Panc1 (cell line): ENCODE data around the gene FUBP3. TPM values are rescaled to one million over a fixed set of nuclear protein-coding genes. Genes with fewer than 3 reads are reported as not detected.
A peak's percentile ranks its signal among the peaks of the same experiment; 100 is the strongest.

ENCODE experiments used
- ATAC-seq: fragments of 200-7000 bp; cut with Tn5 transposase; 2 replicates; pipeline ENCODE4 v1.9.1; 2020; ENCODE audit warnings: mild to moderate bottlenecking, moderate library complexity
- BruUV-seq: library from RNA; stranded (reverse); fragments of 400-500 nt; replicated peaks from 2 replicates; lab custom pipeline; 2021; lab: Mats Ljungman, UMichigan
- CTCF ChIA-PET: fragments of 300-600 bp; sonication (Branson Sonifier 250); formaldehyde crosslinking; loops from one replicate; lab custom pipeline; 2022; ENCODE audit warnings: antibody characterized with exemption; lab: Charles Lee
- POLR2A ChIA-PET: fragments of 300-600 bp; sonication (Branson Sonifier 250); formaldehyde crosslinking; loops from one replicate; lab custom pipeline; 2022; ENCODE audit warnings: antibody characterized with exemption; lab: Charles Lee
- DNase-seq: peaks from one replicate; pipeline ENCODE4 v3.0.0-alpha.2; 2010; ENCODE audit warnings: low read depth, low spot score
- H3K27ac ChIP-seq: 2 replicates; pipeline ENCODE4 v1.5.1; 2011; ENCODE audit warnings: mild to moderate bottlenecking, low read length, inconsistent platforms
- H3K27me3 ChIP-seq: fragments of 200-500 bp; sonication (Bioruptor generic); 2 replicates; pipeline ENCODE4 v1.6.0; 2014; ENCODE audit warnings: low read length, inconsistent platforms; ENCODE audit not compliant: control insufficient read depth, insufficient read depth
- H3K36me3 ChIP-seq: fragments of 200-500 bp; sonication (Bioruptor generic); 2 replicates; pipeline ENCODE4 v1.5.1; 2014; ENCODE audit warnings: inconsistent platforms, mild to moderate bottlenecking, low read length, moderate library complexity; ENCODE audit not compliant: control insufficient read depth, insufficient read depth
- H3K4me1 ChIP-seq: 2 replicates; pipeline ENCODE4 v1.5.1; 2011; ENCODE audit warnings: inconsistent platforms, mild to moderate bottlenecking, low read length, moderate library complexity; ENCODE audit not compliant: control insufficient read depth, insufficient read depth
- H3K4me3 ChIP-seq, 2 experiments: 2 replicates each; pipeline ENCODE4 v1.5.1; 2011 to 2012; ENCODE audit warnings: low read depth in 2 of 2, low read length in 2 of 2, mild to moderate bottlenecking in 2 of 2, inconsistent platforms in 1 of 2, moderate library complexity in 1 of 2
- H3K9me3 ChIP-seq: fragments of 200-500 bp; sonication (Bioruptor generic); 2 replicates; pipeline ENCODE4 v1.5.1; 2014; ENCODE audit warnings: low read depth, mild to moderate bottlenecking, inconsistent platforms, low read length, moderate library complexity; ENCODE audit not compliant: control insufficient read depth, insufficient read depth
- POLR2AphosphoS5 ChIP-seq: IDR thresholded peaks from 2 replicates; pipeline ENCODE4 v1.6.1; 2012; ENCODE audit warnings: mild to moderate bottlenecking, low read depth, low read length, moderate library complexity
- SIN3A ChIP-seq: IDR thresholded peaks from 2 replicates; pipeline ENCODE4 v1.6.1; 2012; ENCODE audit warnings: low read depth, mild to moderate bottlenecking, low read length, moderate library complexity, borderline replicate concordance; ENCODE audit not compliant: insufficient read depth
- TCF7L2 ChIP-seq: IDR thresholded peaks from 2 replicates; pipeline ENCODE4 v1.6.1; 2011; ENCODE audit warnings: mild to moderate bottlenecking, low read depth, low read length, inconsistent platforms
- in situ Hi-C: cut with HindIII; loops from 2 replicates; pipeline ENCODE4 v1.10.0; 2016; ENCODE audit warnings: low sequenced_read_pairs, low pct_unique_long_range_greater_than_20kb
- intact Hi-C: fragments of 100-400 bp; cut with micrococcal nuclease; formaldehyde crosslinking; loops from one replicate; pipeline ENCODE4 v1.10.0; 2022; ENCODE audit not compliant: unreplicated experiment
- total RNA-seq: library from RNA; stranded (reverse); gene quantifications from one replicate; pipeline ENCODE4 v1.2.1, GENCODE V29; 2021; ENCODE audit not compliant: unreplicated experiment
- TF ChIP-seq, protein P1 (sequence below): fragments of 450-650 bp; IDR thresholded peaks from 2 replicates; pipeline ENCODE4 v1.5.1; 2017; ENCODE audit warnings: mild to moderate bottlenecking
- TF ChIP-seq, protein P2 (sequence below), 2 experiments: IDR thresholded peaks; 2 replicates each; pipeline ENCODE4 v1.6.1; 2011 to 2012; ENCODE audit warnings: low read depth in 2 of 2, control low read depth in 1 of 2, low read length in 1 of 2, mild to moderate bottlenecking in 1 of 2, moderate library complexity in 1 of 2; ENCODE audit not compliant: insufficient read depth in 1 of 2

The FUBP3 gene
- total RNA-seq, 1 experiment from 2014 or later: 46.6 TPM

- TSS peak; percentile 62 for BruUV-seq
- Histone ChIP-seq H3K4me3 (no peak overlapping the region), H3K27ac (no peak overlapping the region), H3K27me3 (no peaks in the 10 kb centered on the region), H3K36me3 (peaks cover 2% of the 10 kb centered on the region; the same call in 1 of the 2 replicates), H3K9me3 (no peaks in the 10 kb centered on the region), H3K4me1 (peaks cover 8% of the 10 kb centered on the region)
- intact Hi-C loops (no loop called here), in situ Hi-C loops (no loop called here)
- DNase-seq (no peak), ATAC-seq (no peak)
- TF ChIP-seq SIN3A (no peak), TCF7L2 (no peak), POLR2AphosphoS5 (no peak)
- TF ChIP-seq, protein P1, sequence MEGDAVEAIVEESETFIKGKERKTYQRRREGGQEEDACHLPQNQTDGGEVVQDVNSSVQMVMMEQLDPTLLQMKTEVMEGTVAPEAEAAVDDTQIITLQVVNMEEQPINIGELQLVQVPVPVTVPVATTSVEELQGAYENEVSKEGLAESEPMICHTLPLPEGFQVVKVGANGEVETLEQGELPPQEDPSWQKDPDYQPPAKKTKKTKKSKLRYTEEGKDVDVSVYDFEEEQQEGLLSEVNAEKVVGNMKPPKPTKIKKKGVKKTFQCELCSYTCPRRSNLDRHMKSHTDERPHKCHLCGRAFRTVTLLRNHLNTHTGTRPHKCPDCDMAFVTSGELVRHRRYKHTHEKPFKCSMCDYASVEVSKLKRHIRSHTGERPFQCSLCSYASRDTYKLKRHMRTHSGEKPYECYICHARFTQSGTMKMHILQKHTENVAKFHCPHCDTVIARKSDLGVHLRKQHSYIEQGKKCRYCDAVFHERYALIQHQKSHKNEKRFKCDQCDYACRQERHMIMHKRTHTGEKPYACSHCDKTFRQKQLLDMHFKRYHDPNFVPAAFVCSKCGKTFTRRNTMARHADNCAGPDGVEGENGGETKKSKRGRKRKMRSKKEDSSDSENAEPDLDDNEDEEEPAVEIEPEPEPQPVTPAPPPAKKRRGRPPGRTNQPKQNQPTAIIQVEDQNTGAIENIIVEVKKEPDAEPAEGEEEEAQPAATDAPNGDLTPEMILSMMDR: no peak
- TF ChIP-seq, protein P2, sequence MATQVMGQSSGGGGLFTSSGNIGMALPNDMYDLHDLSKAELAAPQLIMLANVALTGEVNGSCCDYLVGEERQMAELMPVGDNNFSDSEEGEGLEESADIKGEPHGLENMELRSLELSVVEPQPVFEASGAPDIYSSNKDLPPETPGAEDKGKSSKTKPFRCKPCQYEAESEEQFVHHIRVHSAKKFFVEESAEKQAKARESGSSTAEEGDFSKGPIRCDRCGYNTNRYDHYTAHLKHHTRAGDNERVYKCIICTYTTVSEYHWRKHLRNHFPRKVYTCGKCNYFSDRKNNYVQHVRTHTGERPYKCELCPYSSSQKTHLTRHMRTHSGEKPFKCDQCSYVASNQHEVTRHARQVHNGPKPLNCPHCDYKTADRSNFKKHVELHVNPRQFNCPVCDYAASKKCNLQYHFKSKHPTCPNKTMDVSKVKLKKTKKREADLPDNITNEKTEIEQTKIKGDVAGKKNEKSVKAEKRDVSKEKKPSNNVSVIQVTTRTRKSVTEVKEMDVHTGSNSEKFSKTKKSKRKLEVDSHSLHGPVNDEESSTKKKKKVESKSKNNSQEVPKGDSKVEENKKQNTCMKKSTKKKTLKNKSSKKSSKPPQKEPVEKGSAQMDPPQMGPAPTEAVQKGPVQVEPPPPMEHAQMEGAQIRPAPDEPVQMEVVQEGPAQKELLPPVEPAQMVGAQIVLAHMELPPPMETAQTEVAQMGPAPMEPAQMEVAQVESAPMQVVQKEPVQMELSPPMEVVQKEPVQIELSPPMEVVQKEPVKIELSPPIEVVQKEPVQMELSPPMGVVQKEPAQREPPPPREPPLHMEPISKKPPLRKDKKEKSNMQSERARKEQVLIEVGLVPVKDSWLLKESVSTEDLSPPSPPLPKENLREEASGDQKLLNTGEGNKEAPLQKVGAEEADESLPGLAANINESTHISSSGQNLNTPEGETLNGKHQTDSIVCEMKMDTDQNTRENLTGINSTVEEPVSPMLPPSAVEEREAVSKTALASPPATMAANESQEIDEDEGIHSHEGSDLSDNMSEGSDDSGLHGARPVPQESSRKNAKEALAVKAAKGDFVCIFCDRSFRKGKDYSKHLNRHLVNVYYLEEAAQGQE (IDR thresholded peaks at IDR 0.05; ENCODE audit: insufficient read depth in 1 of 2, low read depth in 2 of 2, low read length in 1 of 2): no peak
- ChIA-PET POLR2A (no interaction called here), CTCF (no interaction called here)
Measured at GRCh38 chr9:130581766-130582165, 2.4 kb downstream of the FUBP3 start.

- ATAC-seq (no peak), DNase-seq (no peak)
- CTCF ChIA-PET: no interaction called here
- POLR2A ChIA-PET: no interaction called here
- Histone ChIP-seq H3K27me3 (no peaks in the 10 kb centered on the region), H3K27ac (no peak overlapping the region), H3K4me1 (peaks cover 8% of the 10 kb centered on the region), H3K4me3 (no peak overlapping the region), H3K36me3 (peaks cover 2% of the 10 kb centered on the region; the same call in 1 of the 2 replicates), H3K9me3 (no peaks in the 10 kb centered on the region)
- no TSS peak for BruUV-seq
- intact Hi-C loops: no loop called here
- TF ChIP-seq SIN3A (no peak), POLR2AphosphoS5 (no peak), TCF7L2 (no peak)
- TF ChIP-seq, protein P2 (IDR thresholded peaks at IDR 0.05; ENCODE audit: insufficient read depth in 1 of 2, low read depth in 2 of 2, low read length in 1 of 2): no peak
- TF ChIP-seq, protein P1: no peak
- in situ Hi-C loops: no loop called here
Measured at GRCh38 chr9:130583271-130583670, 3.9 kb downstream of the FUBP3 start.
